SK-N-MC (cell line): ENCODE data around the gene CCDC28B.

Source experiments
- EZH2 ChIP-seq: fragments of 200-600 bp; sonication (generic); IDR thresholded peaks from one replicate; pipeline ENCODE4 v1.6.1; 2017; ENCODE audit warnings: antibody characterized with exemption
- FOXP2 ChIP-seq: optimal IDR thresholded peaks from 2 replicates; pipeline ENCODE3; 2011; ENCODE audit warnings: mild to moderate bottlenecking, moderate library complexity; ENCODE audit not compliant: insufficient read depth; ENCODE audit errors: extremely low read length, control extremely low read depth
- POLR2AphosphoS5 ChIP-seq: IDR thresholded peaks from 2 replicates; pipeline ENCODE4 v1.6.1; 2012; ENCODE audit warnings: mild to moderate bottlenecking, low read depth, low read length, borderline replicate concordance

GRCh38 chr1:32195972-32196823 lies 4.2 kb upstream of the CCDC28B start:
- TF ChIP-seq EZH2: no peak
- no peak for TF ChIP-seq FOXP2
- no peak for TF ChIP-seq POLR2AphosphoS5
